ENCODE results near the gene JAG1.

JAG1 gene
- total RNA-seq: 0.98 to 5.9 (median 3.2) reads per million in 4 experiments

DNA sequence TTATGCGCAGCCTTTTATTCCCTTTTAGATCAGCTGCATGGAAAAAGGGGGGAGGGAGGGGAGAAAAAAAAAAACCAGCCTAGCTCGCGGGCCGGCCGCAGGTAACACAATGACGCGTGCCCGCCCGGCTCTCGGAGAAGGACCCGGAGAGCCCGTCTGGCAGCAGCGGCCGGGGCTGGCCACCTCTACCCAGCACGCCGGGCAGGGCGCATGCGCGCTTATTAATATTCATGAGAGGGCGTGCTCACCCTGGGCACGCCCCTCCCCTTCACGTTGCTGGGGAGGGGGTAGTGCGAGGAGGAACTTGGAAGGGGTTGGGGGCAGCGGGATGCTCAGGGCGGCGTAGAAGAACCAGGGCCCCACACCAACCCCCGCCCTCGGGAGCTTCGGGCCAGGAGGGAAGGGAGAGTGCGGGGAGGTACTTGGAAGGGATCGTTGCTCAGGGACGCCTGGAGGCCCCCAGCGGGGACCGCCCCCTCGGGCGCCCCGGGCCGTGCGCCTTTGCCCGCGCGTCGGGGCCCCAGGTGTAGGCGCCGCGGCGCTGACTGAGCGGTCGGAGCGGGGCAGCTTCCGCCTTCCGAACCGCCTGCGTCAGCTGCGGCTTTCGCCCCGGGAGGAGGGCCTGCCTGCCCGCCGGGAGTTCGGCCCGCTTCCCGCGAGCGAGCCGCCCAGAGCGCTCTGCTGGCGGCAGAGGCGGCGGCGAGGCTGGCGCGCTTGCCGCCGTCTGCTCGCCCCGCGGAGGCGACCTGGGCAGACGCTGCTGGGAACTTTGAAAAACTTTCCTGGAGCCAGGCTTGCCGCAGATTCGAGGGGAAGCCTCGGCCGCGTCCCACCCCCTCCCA is at the start of gene JAG1:
Gene JAG1, minus strand, starts transcription at position 158 of the 842 bp plus-strand sequence. CDS start 469 bp downstream, outside the sequence.
- no peak for DNase-seq

DNA sequence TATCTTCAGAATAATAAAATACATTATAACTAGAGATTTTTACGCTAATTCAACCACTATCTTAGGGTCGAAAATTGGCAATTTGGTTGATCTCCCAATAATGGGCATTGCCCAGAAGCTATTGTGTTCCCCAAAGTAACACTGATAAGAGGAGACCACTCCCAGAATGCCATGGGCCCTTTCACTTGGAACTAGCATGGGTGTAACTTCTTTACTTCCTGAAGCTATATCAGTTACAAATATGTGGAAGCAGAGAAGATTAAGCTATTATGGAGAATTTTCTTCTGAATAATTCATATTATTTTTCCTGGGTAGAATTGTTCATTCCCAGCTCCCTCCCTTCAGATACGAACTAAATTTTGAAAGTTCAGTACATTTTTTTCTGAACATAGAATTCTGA is 48.2 kb upstream of the JAG1 start:
- DNase-seq: no peak

DNA sequence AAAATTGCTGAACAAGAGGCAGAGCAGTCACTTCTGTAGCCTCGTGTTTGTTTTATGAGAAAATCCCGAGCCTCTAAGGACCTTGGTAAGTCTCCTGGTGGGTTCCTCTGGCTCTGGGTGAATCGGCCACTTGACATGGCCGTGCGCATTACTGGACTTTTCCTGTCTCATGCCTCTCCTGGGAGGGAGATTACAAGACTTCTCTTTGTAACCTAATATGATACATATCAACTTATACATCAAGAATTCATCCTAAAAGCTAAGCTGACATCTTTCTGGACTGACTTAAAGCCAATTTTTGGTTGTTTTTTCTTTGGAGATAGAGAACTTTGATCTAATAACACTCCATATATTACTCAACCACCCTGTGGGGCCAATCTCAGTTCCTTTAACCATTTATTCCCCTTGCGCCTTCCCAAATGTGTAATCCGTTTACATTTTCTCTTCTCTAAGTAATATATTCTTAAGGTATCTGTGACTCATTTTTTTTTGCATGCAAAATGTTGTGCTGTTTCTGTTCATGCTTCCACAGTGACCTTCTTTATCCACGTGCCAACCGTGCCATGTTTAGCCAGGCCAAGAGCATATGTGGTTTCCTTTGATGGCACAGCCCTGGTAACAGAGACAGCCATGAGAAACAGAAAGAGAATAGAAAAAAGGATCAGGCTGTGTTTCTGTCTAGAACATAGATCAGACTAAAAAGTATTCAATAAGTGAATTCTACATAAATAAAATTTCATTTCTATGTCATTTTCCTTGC is 47.5 kb upstream of the JAG1 start:
- DNase-seq: no peak

DNA sequence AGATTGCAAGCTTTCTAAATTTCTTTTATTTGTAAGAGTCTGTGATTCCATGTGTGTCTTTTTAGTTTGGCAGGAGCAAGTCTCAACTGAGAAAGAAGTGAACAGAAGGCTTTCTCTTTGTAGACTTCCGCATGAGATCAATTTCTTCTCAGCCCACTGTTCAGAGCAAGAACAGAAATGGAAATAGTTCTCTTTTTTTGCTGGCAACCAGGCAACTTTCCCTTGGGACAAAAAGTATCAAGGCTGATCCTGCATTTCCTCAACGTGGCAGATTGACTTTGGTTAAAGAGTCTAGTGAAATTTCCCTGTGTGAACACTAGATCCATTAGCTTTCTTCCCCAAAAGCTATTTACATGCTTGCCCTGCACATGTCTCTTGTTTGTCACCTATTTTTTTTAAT is 46.8 kb upstream of the JAG1 start:
- DNase-seq: no peak

DNA sequence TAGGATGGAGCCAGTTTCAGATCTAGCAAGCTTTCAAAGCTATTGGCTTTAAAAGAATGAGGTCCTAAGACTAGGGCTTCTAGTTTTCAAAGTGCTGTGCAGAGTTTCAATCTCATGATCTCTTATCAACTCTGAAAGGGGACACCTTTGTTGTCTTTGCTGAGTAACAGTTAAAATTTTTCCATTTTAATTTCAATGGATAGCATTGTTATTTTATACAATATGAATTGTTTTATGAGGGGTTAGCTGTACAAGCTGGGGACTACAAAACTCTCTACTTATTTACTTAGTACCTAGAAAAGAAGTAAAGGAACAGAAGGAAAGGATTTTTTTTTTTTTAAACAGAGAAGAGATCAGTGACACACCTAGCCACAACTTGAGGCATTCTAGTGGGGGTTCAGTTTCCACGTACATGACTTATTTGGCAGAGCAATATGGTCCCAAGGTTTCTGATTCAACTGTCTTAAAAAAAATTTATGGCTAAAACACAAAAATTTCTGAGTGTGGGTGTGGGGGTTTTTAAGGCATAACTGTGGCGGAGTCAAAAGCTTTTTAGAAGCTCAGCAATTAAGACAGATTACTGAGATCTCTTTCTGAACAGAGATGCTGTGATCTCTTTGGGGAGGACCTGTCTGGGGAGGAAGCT is 46.1 kb upstream of the JAG1 start:
- DNase-seq: no peak

DNA sequence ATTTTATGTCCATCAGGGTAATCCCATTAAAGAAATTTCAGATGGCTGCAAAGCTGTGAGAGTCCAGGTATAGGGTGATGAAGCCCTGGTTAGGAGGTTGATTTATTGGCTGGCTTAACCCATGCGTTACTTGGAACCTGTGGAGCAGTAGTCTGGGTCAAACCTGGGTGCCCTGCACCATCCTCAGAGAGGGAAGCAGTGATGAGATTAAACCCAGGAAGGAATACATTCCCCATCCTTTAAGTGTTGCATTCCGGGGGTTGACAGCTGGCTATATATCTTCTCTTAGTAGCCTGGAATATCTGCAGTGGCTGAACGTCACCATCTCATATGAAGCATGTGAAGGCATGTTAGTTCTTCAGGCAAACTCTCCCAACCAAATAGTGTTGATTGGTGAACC is 44.9 kb upstream of the JAG1 start:
- no peak for DNase-seq

DNA sequence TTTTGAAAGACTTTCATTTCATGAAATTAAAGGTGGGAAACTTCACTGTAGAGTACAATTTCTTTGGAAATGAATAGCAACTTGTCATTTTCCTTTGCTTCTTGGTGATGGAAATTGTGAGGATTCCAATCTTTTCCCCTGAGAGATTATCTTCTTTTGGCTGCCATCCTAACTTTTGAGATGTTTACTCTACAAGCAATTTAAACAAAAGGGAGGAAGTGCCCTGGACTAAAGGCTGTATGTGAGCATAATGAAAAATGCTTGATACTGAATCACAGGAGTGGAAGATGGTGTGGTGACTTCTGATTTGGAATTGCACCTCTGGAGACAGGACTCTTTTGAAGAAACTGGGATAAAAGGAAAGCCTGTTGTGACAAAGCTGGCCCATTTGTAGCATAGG is 43.1 kb upstream of the JAG1 start:
- DNase-seq: no peak

DNA sequence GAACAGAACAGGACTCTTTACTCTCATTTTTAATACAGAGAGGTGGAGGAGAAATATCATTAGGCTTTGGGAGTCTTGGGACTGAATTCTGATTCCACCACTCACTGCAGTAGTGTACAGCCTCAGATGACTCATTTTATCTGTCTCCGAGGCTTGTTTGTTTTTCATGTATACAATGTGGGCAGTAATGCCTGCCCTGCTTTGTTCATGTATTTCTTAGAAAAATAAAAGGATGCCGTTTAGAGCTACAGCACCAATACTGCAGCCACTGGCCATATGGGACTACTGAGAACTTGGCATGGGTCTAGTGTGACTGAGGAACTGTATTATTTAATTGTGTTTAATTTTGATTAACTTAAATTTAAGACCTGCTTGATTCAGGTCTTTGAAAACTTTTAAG is 41.2 kb upstream of the JAG1 start:
- DNase-seq: no peak

DNA sequence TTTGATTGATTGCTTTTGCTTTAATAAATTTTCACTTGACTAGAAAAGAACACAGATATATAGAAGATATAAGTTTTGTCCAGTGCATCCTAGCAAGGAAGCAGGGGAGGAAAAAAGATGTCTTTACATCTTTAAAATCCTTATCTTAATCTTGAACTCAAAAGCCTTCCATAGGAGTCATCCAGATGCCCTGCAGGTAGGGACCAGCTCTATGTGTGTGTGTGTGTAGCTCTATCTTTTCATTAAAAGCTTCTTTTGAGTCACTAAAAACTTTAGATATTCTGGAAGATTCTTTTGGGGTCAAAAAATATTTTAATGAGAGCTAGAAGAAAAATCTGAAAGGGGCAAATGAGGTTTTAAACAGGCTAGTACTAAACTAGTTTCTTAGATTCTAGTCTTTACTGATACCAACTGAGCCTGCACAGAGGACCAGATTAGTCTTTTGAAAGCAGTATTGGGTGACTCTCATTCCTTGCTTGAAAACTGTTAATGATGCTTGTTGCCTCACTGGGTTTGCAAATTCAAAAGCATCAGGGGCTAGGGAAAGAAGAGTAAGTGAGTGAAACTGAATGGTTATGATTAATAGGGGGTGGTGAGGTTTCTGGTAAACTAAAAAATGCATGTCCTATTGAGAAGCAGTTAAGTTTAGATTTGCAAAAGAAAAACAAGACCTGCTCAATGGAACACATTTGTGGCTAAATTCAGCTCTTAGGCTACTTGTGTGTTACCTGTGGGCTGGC is 40.6 kb upstream of the JAG1 start:
- DNase-seq: no peak

DNA sequence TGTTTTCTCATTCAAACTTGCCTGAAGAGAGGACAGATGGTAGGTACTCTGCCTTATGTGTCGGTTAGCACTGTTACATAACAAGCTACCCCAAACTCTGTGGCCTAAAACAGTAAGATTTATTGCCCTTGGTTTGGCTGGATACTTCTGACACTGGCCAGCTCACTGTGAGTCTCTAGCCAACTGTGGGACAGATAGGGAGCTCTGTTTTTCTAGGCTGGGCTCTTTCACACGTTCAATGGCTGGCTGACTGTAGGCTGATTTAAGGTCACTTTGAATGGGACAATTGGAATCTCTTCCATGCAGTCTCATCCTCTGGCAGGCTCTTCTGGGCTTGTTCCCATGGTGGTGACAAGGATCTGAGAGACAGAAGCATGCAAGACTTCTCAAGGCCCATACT is 39.4 kb upstream of the JAG1 start:
- DNase-seq: no peak

DNA sequence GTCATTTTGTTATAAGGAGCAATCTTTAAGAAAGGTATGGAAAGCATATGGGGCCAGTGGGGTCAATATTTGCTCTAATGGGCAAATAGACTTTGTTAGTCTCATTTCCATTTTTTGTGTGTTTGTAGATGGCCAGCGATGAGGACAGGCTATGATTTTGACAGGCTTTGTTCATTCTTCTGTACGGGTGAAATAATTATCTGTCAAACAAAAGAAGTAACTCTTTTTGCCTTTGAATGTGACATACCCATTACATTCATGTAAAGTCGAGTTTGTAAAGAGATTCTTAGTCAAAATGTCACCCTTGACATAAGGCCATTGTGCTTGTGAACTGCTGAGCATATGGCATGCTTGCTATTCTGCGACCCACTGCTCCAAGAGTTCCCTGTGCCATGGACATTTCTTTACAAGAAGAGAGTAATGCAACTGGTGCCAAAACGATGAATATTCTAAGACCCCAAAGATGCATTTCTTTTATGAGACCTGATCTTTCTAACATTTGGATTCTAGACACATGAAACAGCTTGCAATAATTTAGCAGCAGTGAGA is 38.2 kb upstream of the JAG1 start:
- DNase-seq: no peak

DNA sequence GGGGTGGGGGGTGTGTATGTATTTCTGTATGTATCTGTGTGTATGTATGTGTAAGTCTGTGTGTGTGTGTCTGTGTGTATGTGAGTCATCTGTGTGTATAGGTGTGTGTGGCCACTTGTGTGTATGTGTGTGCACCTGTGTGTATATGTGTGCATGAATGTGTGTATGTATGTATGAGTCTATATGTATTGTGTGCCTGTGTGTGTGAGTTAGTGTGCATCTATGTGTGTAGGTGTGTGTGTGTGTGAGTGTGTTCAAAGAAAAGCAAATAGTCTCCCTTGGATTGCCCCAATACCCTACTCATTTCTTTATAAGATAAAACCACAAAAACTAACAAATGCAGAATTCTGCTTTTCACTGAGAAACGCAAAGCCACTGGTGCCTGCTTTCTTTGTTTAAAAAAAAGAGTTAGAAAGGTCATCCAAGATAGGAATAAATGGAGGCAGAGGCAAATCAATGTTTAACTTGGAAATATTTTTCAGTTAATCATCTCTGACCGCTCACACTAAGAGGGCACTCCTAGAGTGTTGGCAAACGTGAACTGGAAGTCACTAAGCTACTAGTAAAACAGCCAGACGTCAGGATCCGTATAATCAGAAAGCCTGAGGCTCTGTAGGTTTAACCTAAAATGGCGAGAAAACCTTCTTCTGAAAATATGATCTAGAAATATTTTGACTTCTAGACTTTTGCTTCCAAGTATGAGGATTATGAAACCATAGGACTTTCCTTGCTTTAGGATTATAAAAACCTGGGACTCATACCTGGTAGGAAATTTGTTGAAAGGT is 37.4 kb upstream of the JAG1 start:
- DNase-seq: no peak

DNA sequence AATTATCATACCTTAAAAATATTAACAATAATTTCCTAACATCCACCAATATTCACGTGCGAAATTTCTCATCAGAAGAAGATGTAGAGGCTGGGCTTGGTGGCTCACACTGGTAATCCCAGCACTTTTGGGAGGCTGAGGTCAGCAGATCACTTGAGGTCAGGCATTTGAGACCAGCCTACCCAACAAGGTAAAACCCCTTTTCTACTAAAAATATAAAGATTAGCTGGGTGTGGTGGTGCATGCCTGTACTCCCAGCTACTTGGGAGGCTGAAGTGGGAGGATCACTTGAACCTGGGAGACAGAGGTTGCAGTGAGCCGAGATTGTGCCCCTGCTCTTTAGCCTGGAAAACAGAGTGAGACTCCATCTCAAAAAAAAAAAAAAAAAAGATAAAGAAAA is 36.1 kb upstream of the JAG1 start:
- DNase-seq: no peak

DNA sequence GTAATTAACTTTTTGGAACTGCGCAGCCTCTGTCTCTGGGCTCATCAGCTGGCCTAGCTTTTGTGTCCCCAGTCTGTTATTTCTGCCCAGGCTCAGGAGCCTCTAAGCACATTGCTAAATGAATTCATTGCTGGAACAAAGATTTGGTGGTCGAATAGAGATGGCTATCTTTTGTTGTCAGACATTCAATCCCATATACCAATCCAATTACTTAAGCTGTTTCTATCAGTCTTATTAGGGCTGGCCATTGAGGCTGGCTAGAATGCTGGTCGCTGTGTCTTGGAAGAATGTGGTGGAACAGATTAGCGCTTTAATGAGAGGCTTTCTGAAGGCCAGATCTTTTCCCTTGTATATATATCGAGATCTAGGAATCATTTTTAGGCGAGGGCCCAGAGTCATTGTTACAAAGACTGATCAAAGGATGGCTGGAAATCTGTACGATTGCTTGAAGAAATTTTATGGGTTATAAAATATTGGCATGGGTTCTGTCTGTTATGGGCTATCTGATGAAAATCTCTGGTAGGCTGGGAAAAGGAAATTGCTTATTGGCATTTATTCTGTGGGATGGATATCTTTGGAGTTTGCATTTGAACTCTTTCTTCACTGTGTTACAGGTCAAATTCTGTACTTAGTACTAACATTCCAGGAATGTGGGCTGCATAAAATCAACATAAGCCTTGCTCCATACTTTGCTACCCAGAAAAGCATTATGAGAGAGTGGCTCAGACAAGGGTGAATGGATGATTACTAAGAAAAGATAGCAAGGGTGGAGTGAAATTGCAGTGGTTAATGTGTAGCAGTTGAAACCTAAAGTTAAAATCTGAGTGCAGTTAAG is 34.8 kb upstream of the JAG1 start:
- DNase-seq: no peak

DNA sequence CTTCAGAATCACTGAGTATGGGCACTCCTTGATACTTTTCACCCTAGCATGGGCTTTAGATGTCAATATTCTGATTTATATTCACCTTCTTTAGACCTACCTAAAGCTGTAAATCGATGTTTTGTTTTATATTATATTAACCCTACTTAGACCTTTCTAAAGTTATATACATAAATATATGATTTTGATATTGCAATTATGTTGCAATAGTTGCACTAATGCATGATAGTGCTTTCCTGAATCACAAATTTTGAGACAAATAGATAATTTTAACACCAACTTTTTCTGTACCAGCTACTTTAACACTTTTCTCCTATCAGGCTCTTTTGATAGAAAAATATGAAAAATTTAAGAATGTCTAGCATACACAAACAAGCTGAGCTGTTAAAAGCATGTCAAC is 34.0 kb upstream of the JAG1 start:
- no peak for DNase-seq

DNA sequence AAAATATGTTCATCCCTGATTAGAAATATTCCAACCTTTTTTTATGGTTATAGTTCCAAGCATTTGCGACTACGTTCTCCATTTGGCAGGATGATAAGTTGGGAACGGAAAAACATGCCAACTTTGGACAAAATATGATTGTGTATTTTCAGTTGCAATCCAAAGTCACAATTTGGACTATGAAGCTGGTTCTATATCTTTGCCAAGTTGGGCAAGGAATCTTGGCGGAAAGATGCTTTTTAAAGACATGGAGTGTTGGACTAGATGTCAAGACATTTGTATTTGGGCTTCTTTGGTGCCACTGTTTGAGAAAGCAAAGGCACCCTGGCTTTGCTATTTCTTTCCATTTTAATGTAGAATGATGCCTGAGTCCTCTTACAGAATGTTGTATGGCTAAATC is 33.3 kb upstream of the JAG1 start:
- DNase-seq: no peak

DNA sequence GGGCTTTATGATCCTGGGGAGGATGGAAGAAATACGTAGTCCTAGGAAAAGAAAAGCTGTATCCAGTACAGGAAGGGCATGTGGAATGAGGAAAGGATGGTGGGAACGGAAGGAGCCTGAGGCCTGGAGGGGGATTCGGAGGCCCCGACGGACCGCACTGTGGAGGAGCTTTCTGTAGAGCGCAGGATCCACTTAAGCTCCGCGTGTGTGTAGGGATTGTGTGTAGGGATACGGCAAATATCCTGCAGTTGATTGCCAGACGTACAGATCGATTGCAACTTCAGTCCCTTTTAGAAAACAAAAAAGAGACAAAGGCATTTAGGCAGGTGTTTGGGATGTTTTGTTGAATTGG is 32.6 kb upstream of the JAG1 start:
- DNase-seq: no peak

DNA sequence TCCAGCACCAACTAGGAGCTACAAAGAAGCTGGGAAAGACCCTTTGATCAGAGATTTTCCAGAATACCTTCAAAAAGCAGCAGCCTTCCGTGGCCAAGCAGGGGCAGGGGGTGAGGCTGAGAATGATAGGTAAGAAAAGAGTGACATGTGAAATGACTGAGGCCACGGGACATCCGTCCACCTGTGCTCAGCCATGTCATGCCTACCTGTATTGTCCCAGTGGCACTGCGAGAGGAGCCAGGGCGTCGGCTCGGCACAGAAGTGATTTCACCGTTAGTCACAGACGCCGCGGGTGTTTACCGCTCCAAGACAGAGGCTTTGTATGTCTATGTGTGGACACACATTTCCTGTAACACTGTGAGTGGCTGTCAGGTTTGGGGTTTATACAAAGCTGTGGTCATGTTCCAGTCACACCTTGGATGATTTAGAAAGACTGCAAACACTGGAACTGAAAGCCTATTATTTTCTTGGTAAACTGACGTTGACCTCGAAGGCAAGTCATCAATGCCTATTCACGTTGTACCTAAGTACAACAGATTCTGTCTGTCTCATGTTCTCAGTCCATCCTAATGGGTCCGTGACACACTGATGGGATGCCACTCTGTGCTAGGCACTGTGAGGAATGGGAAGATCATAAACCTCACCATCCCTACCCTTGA is 32.1 kb upstream of the JAG1 start:
- no peak for DNase-seq

DNA sequence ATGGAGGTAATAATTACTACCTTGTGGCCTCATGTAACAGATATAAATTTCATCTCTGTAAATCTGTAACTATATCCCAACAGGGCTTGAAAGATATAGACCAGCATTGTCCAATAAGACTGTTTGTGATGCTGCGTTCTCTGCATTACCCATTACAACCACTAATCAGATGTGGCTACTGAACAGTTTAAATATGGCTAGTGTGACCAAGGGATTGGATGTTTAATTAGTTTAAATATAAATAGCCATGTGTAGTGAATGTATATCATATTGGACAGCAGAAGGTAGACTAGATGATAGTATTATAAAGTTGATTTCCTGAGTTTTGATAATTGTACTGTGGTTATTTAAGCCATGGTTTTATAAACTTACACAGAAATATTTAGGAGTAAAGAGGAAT is 27.8 kb upstream of the JAG1 start:
- no peak for DNase-seq

DNA sequence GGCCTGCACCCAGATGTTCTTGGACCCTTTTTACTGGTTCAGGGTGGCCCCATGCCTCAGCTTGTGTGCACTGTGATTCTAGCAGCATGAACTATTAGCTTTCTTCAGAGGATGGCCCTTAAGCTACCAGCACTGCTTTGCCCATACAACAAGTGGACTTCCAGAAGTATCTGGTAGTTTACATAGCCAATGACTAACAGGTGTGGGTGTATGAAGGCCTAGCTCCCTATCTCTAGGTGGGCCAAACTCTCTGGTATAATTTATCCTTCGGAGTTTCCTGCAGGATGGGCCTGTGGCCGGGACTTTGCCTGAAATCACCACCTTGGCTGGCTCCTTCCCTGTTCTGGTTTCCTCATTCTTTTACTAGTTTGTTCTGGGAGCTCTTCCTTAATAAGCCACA is 26.1 kb upstream of the JAG1 start:
- no peak for DNase-seq

DNA sequence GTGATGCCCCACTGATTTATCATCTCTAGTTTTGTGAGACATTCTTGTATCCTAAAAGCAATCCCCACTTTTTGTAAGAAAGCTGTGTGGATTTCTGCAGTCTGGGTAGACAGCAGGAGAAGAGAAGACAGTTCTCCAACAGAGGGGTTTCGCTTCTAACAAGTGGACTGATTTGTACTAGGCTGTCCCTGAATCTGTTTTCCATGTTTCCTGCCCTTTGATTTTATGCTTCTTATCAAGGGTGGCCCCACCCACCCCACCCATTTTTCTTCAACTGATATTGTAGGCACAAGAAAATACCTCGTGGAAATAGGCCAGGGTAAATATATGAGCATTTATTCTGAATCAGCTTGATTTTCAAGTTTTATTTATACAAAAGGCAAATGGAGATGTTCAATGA is 25.7 kb upstream of the JAG1 start:
- DNase-seq: no peak
